Effector memory CD4-positive, alpha-beta T cell (primary cell): ENCODE results near the gene NTRK2.
A peak's percentile ranks its signal among the peaks of the same experiment; 100 is the strongest.

ENCODE experiments used
- DNase-seq, 3 donors: peaks; one replicate each; pipeline ENCODE4 v3.0.0-alpha.2; 2020
- H3K27ac ChIP-seq: 2 replicates; pipeline ENCODE4 v1.7.0; 2013; ENCODE audit warnings: mild to moderate bottlenecking, low read length, moderate library complexity; ENCODE audit not compliant: insufficient read depth, poor library complexity, severe bottlenecking
- H3K27me3 ChIP-seq: replicated peaks from 2 replicates; pipeline ENCODE4 v1.7.0; 2013; ENCODE audit warnings: mild to moderate bottlenecking, low read length; ENCODE audit not compliant: insufficient read depth, control insufficient read depth, poor library complexity, severe bottlenecking
- H3K36me3 ChIP-seq: 2 replicates; pipeline ENCODE4 v1.7.0; 2013; ENCODE audit warnings: mild to moderate bottlenecking, low read length, moderate library complexity; ENCODE audit not compliant: control insufficient read depth, insufficient read depth
- H3K4me1 ChIP-seq: 2 replicates; pipeline ENCODE4 v1.7.0; 2013; ENCODE audit warnings: low read length, mild to moderate bottlenecking; ENCODE audit not compliant: control insufficient read depth, insufficient read depth, poor library complexity, severe bottlenecking
- H3K4me3 ChIP-seq: 2 replicates; pipeline ENCODE4 v1.7.0; 2013; ENCODE audit warnings: low read length, low read depth, mild to moderate bottlenecking; ENCODE audit not compliant: insufficient read depth, poor library complexity, severe bottlenecking
- H3K9me3 ChIP-seq: 2 replicates; pipeline ENCODE4 v1.7.0; 2013; ENCODE audit warnings: mild to moderate bottlenecking, low read length, moderate library complexity; ENCODE audit not compliant: control insufficient read depth

NTRK2 gene

DNA sequence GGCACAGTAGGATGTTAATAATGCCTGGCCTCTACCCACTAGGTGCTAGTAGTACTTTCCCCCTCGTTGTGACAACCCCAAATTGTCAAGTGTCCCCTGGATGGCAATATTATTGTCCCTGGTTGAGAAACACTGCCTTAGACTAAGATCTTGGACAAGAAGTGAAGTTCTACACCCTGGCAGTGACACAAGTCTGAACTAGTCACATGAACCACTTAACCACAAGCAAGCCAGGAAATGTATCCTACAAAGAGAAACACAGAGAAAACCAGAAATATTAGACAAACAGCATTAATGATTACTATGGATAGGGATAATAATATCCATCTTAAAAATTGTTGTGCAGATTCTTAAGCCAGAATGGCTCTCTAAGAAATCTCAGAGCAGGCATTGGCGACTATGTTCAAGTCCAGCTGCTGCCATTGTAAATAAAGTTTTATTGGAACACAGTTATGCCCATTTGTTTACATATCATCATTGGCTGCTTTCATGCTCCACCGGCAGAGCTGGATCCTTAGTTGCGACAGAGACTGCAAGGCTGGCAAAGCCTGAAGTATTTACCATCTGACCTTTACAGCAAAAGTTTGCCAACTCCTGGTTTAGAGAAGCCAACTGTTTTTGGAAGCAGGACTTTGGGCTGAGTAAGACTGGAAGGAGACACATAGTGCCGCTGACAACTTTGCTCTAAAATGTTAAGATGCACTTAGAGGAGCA lies 80.8 kb downstream of the NTRK2 start:
- H3K4me1 ChIP-seq: peaks cover 7% of the 10 kb centered on the region
- no peak overlapping the region for H3K4me3 ChIP-seq
- H3K27ac ChIP-seq: no peak overlapping the region
- H3K27me3 ChIP-seq: no peaks in the 10 kb centered on the region
- no peaks in the 10 kb centered on the region for H3K9me3 ChIP-seq
- no peaks in the 10 kb centered on the region for H3K36me3 ChIP-seq
- no peak for DNase-seq

- Histone ChIP-seq H3K4me1 (peaks cover 7% of the 10 kb centered on the region), H3K4me3 (no peak overlapping the region), H3K9me3 (no peaks in the 10 kb centered on the region), H3K27me3 (no peaks in the 10 kb centered on the region), H3K36me3 (no peaks in the 10 kb centered on the region), H3K27ac (no peak overlapping the region)
- DNase-seq: no peak
Observed at GRCh38 chr9:84751921-84752320, 82.4 kb downstream of the NTRK2 start.

GRCh38 chr9:84754461-84754860 lies 84.9 kb downstream of the NTRK2 start:
- DNase-seq: no peak
- H3K27ac ChIP-seq: no peak overlapping the region
- no peak overlapping the region for H3K4me3 ChIP-seq
- no peaks in the 10 kb centered on the region for H3K27me3 ChIP-seq
- peaks cover 10% of the 10 kb centered on the region for H3K4me1 ChIP-seq
- no peaks in the 10 kb centered on the region for H3K36me3 ChIP-seq
- H3K9me3 ChIP-seq: no peaks in the 10 kb centered on the region

- DNase-seq: no peak
- no peaks in the 10 kb centered on the region for H3K36me3 ChIP-seq
- H3K9me3 ChIP-seq: no peaks in the 10 kb centered on the region
- no peak overlapping the region for H3K27ac ChIP-seq
- no peak overlapping the region for H3K4me3 ChIP-seq
- no peaks in the 10 kb centered on the region for H3K27me3 ChIP-seq
- H3K4me1 ChIP-seq: peaks cover 10% of the 10 kb centered on the region
Observed at GRCh38 chr9:84754881-84755280, 85.4 kb downstream of the NTRK2 start.

GRCh38 chr9:84755380-84755779 lies 85.9 kb downstream of the NTRK2 start:
- Histone ChIP-seq H3K36me3 (no peaks in the 10 kb centered on the region), H3K27me3 (no peaks in the 10 kb centered on the region), H3K4me3 (no peak overlapping the region), H3K27ac (no peak overlapping the region), H3K4me1 (peaks cover 10% of the 10 kb centered on the region), H3K9me3 (no peaks in the 10 kb centered on the region)
- DNase-seq: no peak

DNA sequence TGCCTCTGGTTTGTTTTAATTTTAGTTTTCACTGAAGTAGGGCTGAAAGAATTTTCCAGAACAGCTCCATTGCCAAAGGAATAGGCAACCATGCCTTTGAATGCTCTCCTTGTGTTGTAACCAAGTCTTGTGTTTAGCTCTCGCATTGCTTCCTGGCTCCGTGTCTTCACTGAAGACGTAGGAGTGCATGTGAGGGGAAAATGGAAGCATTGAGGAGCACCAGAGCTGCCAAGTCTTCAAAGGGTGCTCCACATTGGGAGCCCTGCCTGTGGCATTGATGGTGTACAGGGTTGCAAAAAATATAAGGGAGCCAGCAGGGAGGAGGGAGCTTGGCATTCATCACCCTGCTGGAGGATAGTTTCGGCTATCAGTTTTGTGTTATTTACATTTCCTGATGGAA lies 86.6 kb downstream of the NTRK2 start:
- no peak for DNase-seq
- no peak overlapping the region for H3K27ac ChIP-seq
- peaks cover 7% of the 10 kb centered on the region for H3K4me1 ChIP-seq
- no peaks in the 10 kb centered on the region for H3K27me3 ChIP-seq
- H3K36me3 ChIP-seq: no peaks in the 10 kb centered on the region
- no peaks in the 10 kb centered on the region for H3K9me3 ChIP-seq
- no peak overlapping the region for H3K4me3 ChIP-seq

DNA sequence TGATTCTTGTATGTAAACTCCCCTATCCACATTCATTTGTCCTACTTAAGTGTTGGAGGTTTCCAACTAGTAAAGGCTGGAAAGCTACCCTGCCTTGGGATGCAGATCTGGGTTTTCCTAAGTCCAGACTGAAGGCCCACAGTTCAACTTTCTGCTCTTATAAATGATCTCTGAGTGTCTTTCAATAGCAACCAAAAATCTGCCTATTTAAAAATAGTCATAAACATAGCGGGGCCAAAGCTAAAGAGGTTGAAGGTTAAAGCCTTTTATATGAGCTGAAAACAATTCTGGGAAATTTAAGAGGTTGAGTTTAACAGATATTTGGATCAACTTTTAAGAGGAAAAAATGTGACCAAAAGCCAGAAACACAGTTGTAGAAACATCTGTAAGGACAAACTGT lies 87.2 kb downstream of the NTRK2 start:
- no peak overlapping the region for H3K4me3 ChIP-seq
- no peak overlapping the region for H3K27ac ChIP-seq
- no peaks in the 10 kb centered on the region for H3K27me3 ChIP-seq
- no peaks in the 10 kb centered on the region for H3K36me3 ChIP-seq
- no peak for DNase-seq
- no peaks in the 10 kb centered on the region for H3K9me3 ChIP-seq
- peaks cover 6% of the 10 kb centered on the region for H3K4me1 ChIP-seq

GRCh38 chr9:84758817-84759216 lies 89.3 kb downstream of the NTRK2 start:
- H3K4me3 ChIP-seq: no peak overlapping the region
- no peaks in the 10 kb centered on the region for H3K9me3 ChIP-seq
- H3K4me1 ChIP-seq: peaks cover 3% of the 10 kb centered on the region
- no peak overlapping the region for H3K27ac ChIP-seq
- no peaks in the 10 kb centered on the region for H3K36me3 ChIP-seq
- DNase-seq: no peak
- H3K27me3 ChIP-seq: no peaks in the 10 kb centered on the region

DNA sequence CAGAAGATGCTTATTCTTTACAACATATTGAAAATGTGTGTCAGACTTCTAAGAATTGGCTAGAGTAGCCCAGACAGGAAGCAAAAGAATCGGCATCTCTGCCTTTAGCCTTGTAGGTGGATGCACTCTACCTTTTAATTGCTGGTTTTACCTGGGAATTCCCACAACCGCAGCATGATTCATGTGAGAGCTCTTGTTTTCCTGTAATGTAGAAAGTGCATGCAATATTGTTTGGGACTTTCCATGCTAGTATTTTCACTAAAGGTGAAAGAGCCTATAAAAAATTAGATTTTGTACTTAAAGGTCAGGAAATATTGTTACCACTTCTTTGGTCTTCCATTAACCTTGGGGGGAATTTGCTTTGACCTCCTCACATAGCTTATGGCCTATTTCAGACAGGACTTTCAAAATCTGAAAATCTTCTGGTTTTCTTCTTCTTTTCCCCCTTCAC lies 89.8 kb downstream of the NTRK2 start:
- Histone ChIP-seq H3K27ac (no peak overlapping the region), H3K9me3 (no peaks in the 10 kb centered on the region), H3K36me3 (no peaks in the 10 kb centered on the region), H3K4me3 (no peak overlapping the region), H3K27me3 (no peaks in the 10 kb centered on the region), H3K4me1 (peaks cover 3% of the 10 kb centered on the region)
- peak in 2 of 3 donors; percentile 9 to 18 for DNase-seq

GRCh38 chr9:84759804-84760203 lies 90.3 kb downstream of the NTRK2 start:
- Histone ChIP-seq H3K27ac (no peak overlapping the region), H3K4me1 (peaks cover 3% of the 10 kb centered on the region), H3K9me3 (no peaks in the 10 kb centered on the region)

More at GRCh38 chr9:84759804-84760203, 90.3 kb downstream of the NTRK2 start:
- H3K4me3 ChIP-seq: no peak overlapping the region
- H3K36me3 ChIP-seq: no peaks in the 10 kb centered on the region
- H3K27me3 ChIP-seq: no peaks in the 10 kb centered on the region
- no peak for DNase-seq
